VCaP (cell line): Measurements from ENCODE around the gene RAB14.
A peak's percentile ranks its signal among the peaks of the same experiment; 100 is the strongest.

Experiments
- H3K27ac ChIP-seq: fragments of 450-650 bp; 2 replicates; pipeline ENCODE4 v1.5.1; 2017
- TF ChIP-seq, protein P1 (sequence below): fragments of 450-650 bp; conservative IDR thresholded peaks from 2 replicates; pipeline ENCODE4 v1.5.1; 2017; ENCODE audit warnings: mild to moderate bottlenecking, moderate library complexity

The RAB14 gene

DNA sequence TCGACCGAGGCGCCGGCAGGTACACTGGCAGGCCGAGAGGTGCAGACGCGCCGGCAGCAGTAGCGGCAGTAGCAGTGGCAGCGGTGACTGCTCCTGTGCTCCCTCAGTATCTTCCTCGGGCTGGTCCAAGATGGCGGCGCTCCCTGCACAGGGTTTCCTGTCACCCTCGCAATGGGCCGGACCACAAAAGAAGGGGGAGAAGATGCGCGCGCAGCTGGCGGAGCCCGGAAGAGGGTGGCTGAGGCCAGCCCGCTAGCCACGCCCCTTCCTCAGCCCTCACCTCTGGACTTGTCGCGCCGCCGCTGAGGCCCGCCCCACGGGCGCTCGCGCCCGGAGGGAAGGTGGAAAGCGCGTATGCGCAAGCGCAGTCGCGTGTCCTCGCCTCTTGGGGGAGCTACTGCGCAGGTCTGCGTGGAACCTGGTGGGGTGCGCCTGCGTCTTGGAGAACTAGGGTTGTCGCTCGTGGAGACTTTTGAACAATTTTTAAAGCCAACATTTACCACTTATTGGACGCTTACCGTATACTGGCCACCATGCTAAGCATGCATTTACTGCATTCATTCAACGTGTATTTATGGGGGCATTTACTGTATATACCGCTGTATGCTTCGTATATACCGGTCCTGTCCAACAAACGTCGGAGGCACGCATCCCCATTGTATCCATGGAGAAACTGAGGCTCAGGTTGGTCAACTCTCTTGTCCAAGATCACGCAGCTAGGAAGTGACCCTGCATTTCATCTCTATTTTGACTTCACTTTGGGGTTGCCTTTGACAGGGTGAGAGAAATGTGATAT is at the start of gene RAB14:
TSS of gene RAB14 (minus strand) at position 132 of the 796 bp plus-strand sequence. CDS start 8,457 bp downstream, outside the sequence.
- H3K27ac ChIP-seq, result peak within 1 kb of the TSS; percentile 96
- TF ChIP-seq, protein P1, sequence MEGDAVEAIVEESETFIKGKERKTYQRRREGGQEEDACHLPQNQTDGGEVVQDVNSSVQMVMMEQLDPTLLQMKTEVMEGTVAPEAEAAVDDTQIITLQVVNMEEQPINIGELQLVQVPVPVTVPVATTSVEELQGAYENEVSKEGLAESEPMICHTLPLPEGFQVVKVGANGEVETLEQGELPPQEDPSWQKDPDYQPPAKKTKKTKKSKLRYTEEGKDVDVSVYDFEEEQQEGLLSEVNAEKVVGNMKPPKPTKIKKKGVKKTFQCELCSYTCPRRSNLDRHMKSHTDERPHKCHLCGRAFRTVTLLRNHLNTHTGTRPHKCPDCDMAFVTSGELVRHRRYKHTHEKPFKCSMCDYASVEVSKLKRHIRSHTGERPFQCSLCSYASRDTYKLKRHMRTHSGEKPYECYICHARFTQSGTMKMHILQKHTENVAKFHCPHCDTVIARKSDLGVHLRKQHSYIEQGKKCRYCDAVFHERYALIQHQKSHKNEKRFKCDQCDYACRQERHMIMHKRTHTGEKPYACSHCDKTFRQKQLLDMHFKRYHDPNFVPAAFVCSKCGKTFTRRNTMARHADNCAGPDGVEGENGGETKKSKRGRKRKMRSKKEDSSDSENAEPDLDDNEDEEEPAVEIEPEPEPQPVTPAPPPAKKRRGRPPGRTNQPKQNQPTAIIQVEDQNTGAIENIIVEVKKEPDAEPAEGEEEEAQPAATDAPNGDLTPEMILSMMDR, result peak; percentile 71

DNA sequence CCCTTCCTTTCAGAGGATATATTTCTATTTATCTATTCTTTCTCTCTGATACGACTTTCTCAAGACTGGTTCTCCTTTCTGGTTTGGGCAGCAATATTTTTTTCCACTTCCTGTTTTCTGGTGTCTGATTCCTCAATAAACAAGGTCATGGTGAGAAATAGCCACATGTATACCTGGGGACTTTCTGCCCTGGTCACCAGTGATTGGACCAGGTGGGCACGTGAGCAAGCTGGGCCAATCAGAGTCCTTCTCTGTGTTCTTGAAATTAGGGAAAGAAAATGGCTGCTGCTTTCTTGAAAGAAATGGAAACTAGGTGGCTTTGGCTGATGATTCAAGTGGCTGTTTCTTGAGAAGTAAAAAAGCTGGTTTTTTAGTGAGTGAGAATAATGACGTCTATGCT is 47.9 kb upstream of the RAB14 start:
- TF ChIP-seq, protein P1, result no peak
- no peak overlapping the region for H3K27ac ChIP-seq

DNA sequence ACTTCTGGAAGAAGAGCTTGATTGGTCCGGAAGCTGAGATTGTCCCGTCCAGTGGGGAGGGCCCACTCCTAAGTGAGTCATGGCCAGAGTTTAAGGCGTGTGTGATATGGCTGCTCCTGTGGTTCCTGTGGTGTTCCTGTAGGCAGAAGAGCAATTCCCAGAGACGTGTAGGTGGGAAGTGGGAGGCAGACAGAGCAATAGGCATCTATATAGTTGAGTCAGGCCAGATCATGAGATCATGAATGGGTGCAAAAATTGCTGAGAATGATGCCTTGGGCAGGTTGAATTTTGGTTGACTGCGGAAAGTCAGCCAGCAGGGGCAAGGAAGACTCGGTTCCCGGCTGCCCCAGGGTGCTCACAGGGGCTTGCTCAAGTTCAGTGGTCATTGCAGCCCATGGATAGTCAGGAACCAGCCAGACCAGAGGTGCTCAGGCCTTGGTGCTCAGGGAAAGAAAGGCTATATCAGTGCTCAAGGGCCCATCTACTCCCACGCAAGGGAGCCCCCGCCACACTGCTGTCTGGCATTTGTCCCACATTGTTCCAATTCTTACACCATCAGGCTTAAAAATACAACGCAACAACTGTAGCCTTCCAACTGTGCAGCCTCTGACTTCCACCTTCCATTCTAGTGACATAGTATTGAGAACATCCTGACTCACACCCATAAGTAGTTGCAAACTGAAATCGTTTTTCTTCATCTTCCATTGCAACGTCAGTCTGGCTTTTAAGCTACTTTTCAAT is 45.3 kb upstream of the RAB14 start:
- H3K27ac ChIP-seq, result no peak overlapping the region
- TF ChIP-seq, protein P1, result no peak

DNA sequence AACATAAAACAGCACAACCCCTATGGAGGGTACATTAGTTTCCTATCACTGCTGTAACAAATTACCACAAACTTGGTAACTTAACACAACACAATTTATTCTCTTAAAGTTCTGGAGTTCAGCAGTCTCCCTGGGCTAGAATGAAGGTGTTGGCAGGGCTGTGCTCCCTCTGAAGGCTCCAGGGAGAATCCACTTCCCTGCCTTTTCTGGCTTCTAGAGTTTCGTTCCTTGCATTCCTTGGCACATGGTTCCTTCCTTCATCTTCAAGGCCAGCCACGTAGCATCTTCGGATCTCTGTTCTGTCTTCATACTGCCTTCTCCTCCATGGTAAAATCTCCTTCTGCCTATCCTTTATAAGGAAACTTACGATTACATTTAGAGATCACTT is 41.3 kb upstream of the RAB14 start:
- TF ChIP-seq, protein P1, result no peak
- no peak overlapping the region for H3K27ac ChIP-seq

DNA sequence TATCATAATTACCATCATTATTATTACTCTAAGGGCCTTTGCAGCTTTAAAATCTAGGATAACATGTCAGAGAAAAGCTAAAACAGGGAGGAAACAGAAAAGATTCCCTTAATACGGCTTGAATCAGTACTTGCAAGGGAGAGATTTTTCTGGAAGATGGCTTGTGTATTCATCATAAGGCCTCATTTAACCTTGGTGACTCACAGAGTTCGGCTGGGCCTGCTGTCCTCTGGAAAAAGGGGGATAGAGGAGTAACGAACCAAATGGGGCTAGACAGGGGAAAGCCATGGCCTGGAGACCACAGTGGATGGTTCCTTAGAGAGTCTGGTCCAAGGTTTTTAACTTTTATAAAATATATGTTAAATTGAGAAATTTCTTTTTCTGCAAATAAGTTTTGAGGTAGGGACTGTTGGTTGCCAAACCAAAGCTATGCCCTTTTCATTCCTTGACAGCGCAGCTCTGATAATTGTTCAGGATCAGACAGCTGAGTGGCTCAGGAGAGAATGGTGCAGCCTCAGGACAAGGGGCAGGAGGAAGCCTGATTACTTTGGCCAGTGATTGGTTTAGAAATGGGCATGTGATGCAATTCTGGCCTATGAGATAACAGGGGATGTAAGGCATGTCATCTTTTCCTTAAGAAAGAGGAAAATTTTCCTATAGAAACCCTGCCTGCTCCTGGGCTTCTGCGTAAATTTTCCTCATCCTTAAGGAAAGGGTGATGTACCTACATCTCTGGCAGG is 40.7 kb upstream of the RAB14 start:
- H3K27ac ChIP-seq, result peak overlapping the region; percentile 34; the same call in 1 of the 2 replicates
- TF ChIP-seq, protein P1, result no peak

DNA sequence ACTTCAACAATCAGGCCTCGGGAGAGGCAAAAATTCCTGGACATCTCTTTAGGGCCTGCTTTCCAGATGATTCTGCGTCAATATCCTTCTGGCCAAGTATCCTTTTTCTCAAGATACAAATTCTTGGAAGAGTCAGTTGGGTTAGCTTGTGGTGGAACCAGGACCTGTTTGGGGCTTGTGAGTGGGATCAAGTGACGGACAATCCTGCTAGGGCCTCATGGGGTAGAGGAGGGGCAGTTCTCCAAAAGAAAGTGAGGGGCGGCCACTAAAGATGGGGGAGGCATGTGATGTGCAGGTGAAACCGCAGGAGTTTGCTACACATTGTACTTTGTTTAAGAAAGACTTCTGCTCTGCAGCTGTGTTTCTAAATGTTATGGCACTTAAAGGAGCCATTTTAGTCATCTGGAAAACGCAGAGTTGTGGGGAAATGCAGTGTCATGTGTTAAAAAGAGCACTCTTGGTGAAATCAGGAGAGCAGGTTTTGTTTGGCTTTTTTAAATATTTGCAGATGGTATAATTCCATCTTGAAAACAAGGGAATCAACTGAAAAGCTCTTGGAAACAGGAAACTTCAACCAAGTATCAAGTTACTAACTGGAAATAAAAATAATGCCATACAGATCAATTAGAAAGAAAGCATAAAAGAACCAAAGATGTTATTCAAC is 38.9 kb upstream of the RAB14 start:
- H3K27ac ChIP-seq, result peak overlapping the region; percentile 34; the same call in 1 of the 2 replicates
- TF ChIP-seq, protein P1, result no peak

DNA sequence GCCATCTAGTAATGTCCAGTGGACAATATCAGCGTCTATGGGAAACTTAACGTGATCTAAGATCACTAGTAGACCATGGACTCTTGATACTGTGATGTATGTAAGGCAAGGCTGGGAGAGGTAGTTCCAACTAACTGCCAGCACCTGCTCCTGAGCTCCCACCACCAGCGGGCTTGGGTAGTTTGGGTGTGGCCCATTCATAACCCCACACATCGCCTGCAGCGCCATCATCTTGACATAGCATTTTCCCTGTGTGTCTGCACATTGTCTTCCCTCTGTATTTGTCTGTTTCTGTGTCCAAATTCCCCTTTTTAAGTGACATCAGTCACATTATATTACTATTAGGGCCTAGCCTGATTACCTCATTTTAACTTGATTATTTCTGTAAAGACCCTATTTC is 38.2 kb upstream of the RAB14 start:
- H3K27ac ChIP-seq, result no peak overlapping the region
- TF ChIP-seq, protein P1, result no peak
